Pancreas (tissue), 10 donors: ENCODE results near the gene GALNT10. TPM values are rescaled to one million over a fixed set of nuclear protein-coding genes. Genes with fewer than 3 reads are reported as not detected.

ENCODE experiments used
- ATAC-seq, 4 donors: fragments of 200-7000 bp; cut with Tn5 transposase; one replicate each; pipeline versions ENCODE4 v1.8.0 to v1.9.1; 2020; ENCODE audit warnings: mild to moderate bottlenecking in 4 of 4, moderate library complexity in 4 of 4
- DNase-seq, 6 donors: peaks; one replicate each; pipeline ENCODE4 v3.0.0-alpha.2; 2020
- FAIRE-seq: peaks from 2 replicates; lab custom pipeline; 2012; peaks lifted over from hg19 to GRCh38; lab: Jason Lieb, UNC
- H3K27ac ChIP-seq, 4 donors: fragments of 200-600 bp; sonication (generic); 1 replicate in 3 of 4; 2 replicates in 1 of 4; pipeline versions ENCODE4 v1.5.0 to v1.8.0; 2020
- H3K27me3 ChIP-seq, 4 donors: fragments of 200-600 bp; one replicate each; pipeline ENCODE4 v1.8.0; 2021
- H3K36me3 ChIP-seq, 3 donors: fragments of 200-600 bp; sonication (generic) in 1 of 3; one replicate each; pipeline versions ENCODE4 v1.5.0 to v1.8.0; 2020 to 2021
- H3K4me1 ChIP-seq, 3 donors: fragments of 200-600 bp; one replicate each; pipeline ENCODE4 v1.8.0; 2021
- H3K4me3 ChIP-seq, 4 donors: fragments of 200-600 bp; sonication (generic) in 2 of 4; one replicate each; pipeline versions ENCODE4 v1.5.0 to v1.8.0; 2020 to 2021
- H3K9me3 ChIP-seq, 4 donors: fragments of 200-600 bp; one replicate each; pipeline ENCODE4 v1.8.0; 2021
- WGBS, 2 donors: extraction: QIAGEN DNeasy Blood & Tissue Kit; methylation state at CpG; one replicate each; pipeline ENCODE4 v1.1.7; 2013; 5-methylcytosine and 5-hydroxymethylcytosine counted together
- intact Hi-C, 3 donors: fragments of 100-400 bp; cut with DNase I; formaldehyde crosslinking; loops; one replicate each; pipeline versions ENCODE4 v1.11.1 to v1.14.2; 2022
- polyA plus RNA-seq, 2 donors: library from polyadenylated mRNA; stranded (reverse); fragments of 200-250 nt; gene quantifications; one replicate each; pipeline ENCODE4 v1.2.3, GENCODE V29; 2013
- total RNA-seq, 6 donors: library from RNA; stranded (reverse); fragmentation: NEBNext Ultra II Directional in 4 of 6; extraction: Animal tissue kit (Norgen Biotek cat#: 25700) in 4 of 6; gene quantifications; one replicate each; pipeline versions ENCODE4 v1.2.1 to v1.2.4, GENCODE V29; 2021 to 2023
- TF ChIP-seq, protein P1 (sequence below), 4 donors: fragments of 200-600 bp; sonication (generic) in 3 of 4; IDR thresholded peaks; one replicate each; pipeline versions ENCODE4 v1.5.0 to v1.8.0; 2021; ENCODE audit warnings: antibody characterized with exemption in 4 of 4
- donor health status: healthy with polysubstance abuse.
- donor health status: DM: no; HTN: no; CAD: no; lungs with moderate emphysema.
- donor health status: DM: no; HTN: no; CAD: no.
- donor health status: control.
- donor health status: control.
- donor health status: Bipolar disorder and iron deficiency.
- donor health status: DM: yes; HTN: yes; CAD: no.
- donor health status: DM: no; HTN: no; CAD: no.
- donor health status: DM: no; HTN: no; CAD: no.
- donor health status: DM: yes; HTN: yes; CAD: no.

The GALNT10 gene
- total and polyA plus RNA-seq, 8 donors: 4.4 to 23.1 (median 13.4) TPM

DNA sequence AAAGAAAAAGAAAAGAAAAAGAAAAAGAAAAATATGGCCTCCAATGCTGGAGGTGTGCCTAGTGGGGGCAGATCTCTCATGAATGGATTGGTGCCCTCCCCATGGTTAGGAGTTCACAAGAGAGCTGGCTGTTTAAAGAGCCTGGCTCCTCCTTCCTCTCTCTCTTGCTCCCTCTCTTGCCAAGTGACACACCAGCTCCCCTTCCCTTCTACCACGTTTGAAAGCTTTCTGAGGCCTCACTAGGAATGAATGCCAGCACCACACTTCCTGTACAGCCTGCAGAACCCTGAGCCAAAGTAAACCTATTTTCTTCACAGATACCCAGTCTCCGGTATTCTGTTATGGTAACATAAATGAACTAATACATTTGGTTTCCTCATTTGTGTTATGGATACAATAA, 14.4 kb upstream of the GALNT10 start:
- TF ChIP-seq, protein P1, sequence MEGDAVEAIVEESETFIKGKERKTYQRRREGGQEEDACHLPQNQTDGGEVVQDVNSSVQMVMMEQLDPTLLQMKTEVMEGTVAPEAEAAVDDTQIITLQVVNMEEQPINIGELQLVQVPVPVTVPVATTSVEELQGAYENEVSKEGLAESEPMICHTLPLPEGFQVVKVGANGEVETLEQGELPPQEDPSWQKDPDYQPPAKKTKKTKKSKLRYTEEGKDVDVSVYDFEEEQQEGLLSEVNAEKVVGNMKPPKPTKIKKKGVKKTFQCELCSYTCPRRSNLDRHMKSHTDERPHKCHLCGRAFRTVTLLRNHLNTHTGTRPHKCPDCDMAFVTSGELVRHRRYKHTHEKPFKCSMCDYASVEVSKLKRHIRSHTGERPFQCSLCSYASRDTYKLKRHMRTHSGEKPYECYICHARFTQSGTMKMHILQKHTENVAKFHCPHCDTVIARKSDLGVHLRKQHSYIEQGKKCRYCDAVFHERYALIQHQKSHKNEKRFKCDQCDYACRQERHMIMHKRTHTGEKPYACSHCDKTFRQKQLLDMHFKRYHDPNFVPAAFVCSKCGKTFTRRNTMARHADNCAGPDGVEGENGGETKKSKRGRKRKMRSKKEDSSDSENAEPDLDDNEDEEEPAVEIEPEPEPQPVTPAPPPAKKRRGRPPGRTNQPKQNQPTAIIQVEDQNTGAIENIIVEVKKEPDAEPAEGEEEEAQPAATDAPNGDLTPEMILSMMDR (IDR thresholded peaks at IDR 0.05): no peak
- Histone ChIP-seq H3K9me3 (no peaks in the 10 kb centered on the region), H3K27ac (no peak overlapping the region), H3K36me3 (no peaks in the 10 kb centered on the region), H3K4me3 (no peak overlapping the region), H3K4me1 (no peaks in the 10 kb centered on the region), H3K27me3 (no peaks in the 10 kb centered on the region)
- ATAC-seq (peak in 1 of 4 donors; percentile 17), FAIRE-seq (no peak), DNase-seq (no peak)
- WGBS, 2 donors: 9 to 11% methylated on average over 2 of the region's 2 CpGs
- intact Hi-C loops: loop anchor here in 1 of 3 donors (10.0 kb wide), 1 partner anchor 111 kb away; no protein-coding TSS in a partner anchor

DNA sequence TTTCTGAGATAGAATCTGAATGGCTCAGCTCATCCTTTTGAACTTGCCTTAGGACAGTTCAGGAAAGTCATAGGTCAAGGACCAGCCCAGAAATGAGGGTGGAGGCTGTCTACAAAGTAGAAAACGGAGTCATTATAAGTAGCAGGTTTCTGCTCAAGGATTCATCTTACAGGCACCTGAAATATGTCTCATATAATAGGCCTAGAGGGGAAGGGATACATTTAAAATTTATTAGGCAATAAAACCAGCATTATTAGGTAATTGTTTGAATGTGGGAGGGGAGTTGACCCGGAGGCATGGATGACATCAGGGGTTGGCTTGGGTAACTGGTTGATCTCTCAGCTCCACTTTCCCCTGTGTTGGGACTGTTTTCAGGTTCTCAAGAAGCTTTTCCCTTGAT, 11.9 kb upstream of the GALNT10 start:
- TF ChIP-seq, protein P1 (IDR thresholded peaks at IDR 0.05): no peak
- ATAC-seq (no peak), FAIRE-seq (no peak), DNase-seq (no peak)
- Histone ChIP-seq H3K27me3 (no peaks in the 10 kb centered on the region), H3K27ac (no peak overlapping the region), H3K4me1 (no peaks in the 10 kb centered on the region), H3K4me3 (no peak overlapping the region), H3K36me3 (no peaks in the 10 kb centered on the region), H3K9me3 (no peaks in the 10 kb centered on the region)
- intact Hi-C loops: loop anchor here in 1 of 3 donors (10.0 kb wide), 1 partner anchor 114 kb away; no protein-coding TSS in a partner anchor
- 63 to 70% methylated on average over 2 of the region's 2 CpGs for WGBS, 2 donors

DNA sequence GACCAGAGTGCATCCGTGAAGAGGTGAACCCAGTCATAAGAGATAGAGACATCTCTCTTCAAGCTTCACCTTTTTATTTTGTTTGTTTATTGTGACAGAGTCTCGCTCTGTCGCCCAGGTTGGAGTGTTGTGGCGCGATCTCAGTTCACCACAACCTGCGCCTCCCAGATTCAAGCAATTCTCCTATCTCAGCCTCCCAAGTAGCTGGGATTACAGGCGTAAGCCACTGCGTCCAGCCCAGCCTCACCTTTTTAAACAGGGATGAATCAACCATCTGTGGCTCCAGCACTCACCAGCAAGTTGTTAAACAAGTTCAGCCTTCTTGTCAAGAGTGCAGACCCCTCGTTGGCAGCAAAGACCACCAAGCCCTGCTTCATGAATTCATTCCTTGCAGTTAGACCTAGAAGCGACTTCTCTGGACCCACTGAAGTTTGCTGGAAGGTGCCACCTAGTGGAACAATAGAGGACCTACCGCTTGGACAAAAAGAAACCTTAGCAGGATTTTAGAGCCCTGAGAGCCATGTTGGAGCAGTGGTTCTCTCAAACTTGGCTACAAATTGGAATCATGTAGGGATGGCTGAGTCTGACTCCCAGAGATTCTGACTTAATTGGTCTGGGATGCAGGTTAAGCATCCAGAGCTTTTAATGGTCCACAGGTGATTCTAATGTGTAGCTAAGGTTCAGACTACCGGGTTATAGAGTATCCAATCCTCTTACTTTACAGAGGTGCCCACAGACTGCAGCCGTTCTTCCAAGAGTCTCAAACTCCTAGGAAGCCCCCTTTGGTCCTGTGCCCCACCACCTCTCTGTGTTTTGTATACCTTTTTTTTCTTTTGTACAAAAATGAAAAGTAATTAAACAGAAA, 10.5 kb upstream of the GALNT10 start:
- H3K27ac ChIP-seq: no peak overlapping the region
- ATAC-seq: peak; percentile 76 to 94 (median 92)
- TF ChIP-seq, protein P1 (IDR thresholded peaks at IDR 0.05): peak; percentile 57 to 71 (median 64)
- intact Hi-C loops: loop anchor here (5.0 to 10.0 kb wide), 4 partner anchors 105 to 205 kb away; no protein-coding TSS in a partner anchor
- H3K9me3 ChIP-seq: no peaks in the 10 kb centered on the region
- WGBS, 2 donors: 46 to 47% methylated on average over 13 of the region's 13 CpGs
- no peaks in the 10 kb centered on the region for H3K27me3 ChIP-seq
- FAIRE-seq: no peak
- H3K36me3 ChIP-seq: no peaks in the 10 kb centered on the region
- peak in 1 of 6 donors; percentile 49 for DNase-seq
- no peaks in the 10 kb centered on the region for H3K4me1 ChIP-seq
- H3K4me3 ChIP-seq: no peak overlapping the region

DNA sequence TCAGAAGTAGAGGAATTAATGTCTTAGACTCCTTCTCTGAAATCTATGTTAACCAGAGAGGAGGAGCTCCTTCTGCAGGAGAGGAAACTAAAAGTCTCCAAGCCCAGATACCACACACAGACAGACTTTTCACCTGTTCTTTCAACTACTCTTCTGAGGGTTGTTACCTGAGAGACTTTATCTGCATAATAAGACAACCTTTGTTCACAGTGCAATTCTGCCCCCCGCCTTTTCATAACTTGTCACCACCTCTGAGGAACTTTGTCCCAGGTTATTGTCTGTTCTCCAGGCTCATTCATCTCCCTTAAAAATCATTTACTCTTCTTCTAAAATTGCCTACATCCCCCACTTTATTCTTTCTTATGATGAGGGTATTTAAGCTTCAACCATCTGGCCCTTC, 9.4 kb upstream of the GALNT10 start:
- 90 to 95% methylated on average over 1 of the region's 1 CpG for WGBS, 2 donors
- TF ChIP-seq, protein P1 (IDR thresholded peaks at IDR 0.05): no peak
- H3K4me1 ChIP-seq: no peaks in the 10 kb centered on the region
- no peak for FAIRE-seq
- no peak for DNase-seq
- no peak for ATAC-seq
- no peaks in the 10 kb centered on the region for H3K9me3 ChIP-seq
- intact Hi-C loops: loop anchor here in 2 of 3 donors (5.0 to 10.0 kb wide), 3 partner anchors 106 to 206 kb away; no protein-coding TSS in a partner anchor
- no peaks in the 10 kb centered on the region for H3K27me3 ChIP-seq
- H3K27ac ChIP-seq: no peak overlapping the region
- no peaks in the 10 kb centered on the region for H3K36me3 ChIP-seq
- H3K4me3 ChIP-seq: no peak overlapping the region
